RWPE1 (cell line): ENCODE measurements around the gene SUCLG1.

ENCODE experiments used
- CTCF ChIA-PET: fragments of 350-600 bp; sonication (Branson Sonifier 250); formaldehyde crosslinking; extraction: SDS; loops from one replicate; lab custom pipeline; 2021; lab: Yijun Ruan, JAX
- POLR2A ChIA-PET: fragments of 400-600 bp; formaldehyde crosslinking; extraction: SDS; loops from one replicate; lab custom pipeline; 2020; ENCODE audit warnings: antibody characterized with exemption; ENCODE audit not compliant: low non-redundant PET; lab: Yijun Ruan, JAX
- DNase-seq: peaks from one replicate; pipeline ENCODE4 v3.0.0; 2012; ENCODE audit warnings: low spot score
- H3K27ac ChIP-seq: fragments of 450-650 bp; 2 replicates; pipeline ENCODE4 v1.5.1; 2017
- TF ChIP-seq, protein P1 (sequence below): fragments of 450-650 bp; conservative IDR thresholded peaks from 2 replicates; pipeline ENCODE4 v1.5.1; 2017; ENCODE audit warnings: low read depth, mild to moderate bottlenecking

SUCLG1 gene

DNA sequence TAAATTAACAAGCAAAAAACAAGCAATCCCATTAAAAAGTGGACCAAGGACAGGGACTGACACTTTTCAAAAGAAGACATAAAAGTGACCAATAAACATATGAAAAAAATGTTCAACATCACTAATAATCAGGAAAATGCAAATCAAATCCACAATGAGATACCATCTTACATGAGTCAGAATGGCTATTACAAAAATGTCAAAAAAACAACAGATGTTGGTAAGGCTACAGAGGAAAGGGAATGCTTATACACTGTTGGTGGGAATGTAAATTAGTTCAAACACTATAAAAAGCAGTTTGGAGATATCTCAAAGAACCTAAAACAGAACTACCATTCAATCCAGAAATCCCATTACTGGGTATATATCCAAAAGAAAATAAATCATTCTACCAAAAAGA is 78.2 kb downstream of the SUCLG1 start:
- TF ChIP-seq, protein P1, sequence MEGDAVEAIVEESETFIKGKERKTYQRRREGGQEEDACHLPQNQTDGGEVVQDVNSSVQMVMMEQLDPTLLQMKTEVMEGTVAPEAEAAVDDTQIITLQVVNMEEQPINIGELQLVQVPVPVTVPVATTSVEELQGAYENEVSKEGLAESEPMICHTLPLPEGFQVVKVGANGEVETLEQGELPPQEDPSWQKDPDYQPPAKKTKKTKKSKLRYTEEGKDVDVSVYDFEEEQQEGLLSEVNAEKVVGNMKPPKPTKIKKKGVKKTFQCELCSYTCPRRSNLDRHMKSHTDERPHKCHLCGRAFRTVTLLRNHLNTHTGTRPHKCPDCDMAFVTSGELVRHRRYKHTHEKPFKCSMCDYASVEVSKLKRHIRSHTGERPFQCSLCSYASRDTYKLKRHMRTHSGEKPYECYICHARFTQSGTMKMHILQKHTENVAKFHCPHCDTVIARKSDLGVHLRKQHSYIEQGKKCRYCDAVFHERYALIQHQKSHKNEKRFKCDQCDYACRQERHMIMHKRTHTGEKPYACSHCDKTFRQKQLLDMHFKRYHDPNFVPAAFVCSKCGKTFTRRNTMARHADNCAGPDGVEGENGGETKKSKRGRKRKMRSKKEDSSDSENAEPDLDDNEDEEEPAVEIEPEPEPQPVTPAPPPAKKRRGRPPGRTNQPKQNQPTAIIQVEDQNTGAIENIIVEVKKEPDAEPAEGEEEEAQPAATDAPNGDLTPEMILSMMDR: no peak

DNA sequence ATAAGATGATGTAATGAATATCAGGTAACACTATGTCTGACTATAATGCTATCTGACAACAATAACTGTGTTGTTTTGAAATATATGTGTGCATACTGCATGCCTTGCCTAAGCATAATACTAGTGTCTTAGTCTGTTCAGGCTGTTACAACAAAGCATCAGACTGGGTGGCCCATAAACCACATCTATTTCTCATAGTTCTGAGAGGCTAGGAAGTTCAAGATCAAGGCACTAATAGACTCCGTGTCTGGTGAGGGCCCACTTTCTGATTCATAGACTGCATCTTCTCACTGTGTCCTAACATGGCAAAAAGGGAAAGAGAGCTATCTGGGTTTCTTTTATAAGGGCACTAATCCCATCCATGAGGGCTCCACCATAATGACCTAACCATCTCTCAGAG is 80.1 kb downstream of the SUCLG1 start:
- CTCF ChIA-PET: no interaction called here
- POLR2A ChIA-PET: no interaction called here
- H3K27ac ChIP-seq: no peak overlapping the region

More for the DNA sequence above, 78.2 kb downstream of the SUCLG1 start:
- no peak for DNase-seq
- CTCF ChIA-PET: no interaction called here
- H3K27ac ChIP-seq: no peak overlapping the region
- POLR2A ChIA-PET: no interaction called here

DNA sequence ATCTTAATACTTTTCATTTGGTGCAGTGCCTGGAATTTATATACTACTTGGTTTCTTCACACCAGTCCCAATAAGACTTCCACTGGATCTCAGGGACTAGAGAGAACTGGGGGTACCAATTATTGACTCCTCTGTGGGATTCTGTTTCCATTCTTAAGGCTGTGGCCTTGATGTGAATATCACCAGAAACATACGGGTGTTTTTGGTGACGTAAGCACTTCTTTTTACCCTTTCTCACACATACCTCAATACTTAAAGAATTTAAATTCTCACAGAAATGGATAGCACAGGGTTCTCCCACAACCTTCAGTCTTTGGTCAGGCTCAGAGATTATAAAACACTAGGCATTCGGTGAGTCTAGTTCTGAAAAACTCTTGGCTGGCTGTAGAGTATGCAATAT is 84.1 kb downstream of the SUCLG1 start:
- ChIA-PET CTCF (interaction anchor here (0.6 kb wide), 1 partner anchor 8 kb away, joined by 3 read pairs; no protein-coding TSS in a partner anchor), POLR2A (no interaction called here)
- no peak overlapping the region for H3K27ac ChIP-seq
- no peak for DNase-seq
- TF ChIP-seq, protein P1: no peak

More for the DNA sequence above, 80.1 kb downstream of the SUCLG1 start:
- no peak for DNase-seq
- TF ChIP-seq, protein P1: no peak

DNA sequence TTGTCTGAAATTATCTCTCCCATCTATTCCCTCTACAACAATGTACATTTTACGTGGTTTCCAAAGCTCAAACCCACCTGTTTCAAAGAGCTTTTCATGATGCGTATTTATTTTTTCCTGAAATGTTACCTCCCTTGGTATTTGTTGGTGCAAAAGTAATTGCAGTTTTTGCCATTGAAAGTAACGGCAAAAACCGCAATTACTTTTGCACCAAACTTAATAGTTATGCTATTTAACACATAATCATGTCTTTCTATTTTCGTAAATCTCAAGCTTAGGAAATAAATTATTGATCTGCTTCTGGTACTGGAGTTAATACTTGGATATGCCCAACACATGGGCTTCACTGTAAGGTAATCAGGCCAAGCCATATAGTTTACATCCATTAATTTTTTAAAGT is 85.2 kb downstream of the SUCLG1 start:
- no peak for DNase-seq
- TF ChIP-seq, protein P1: no peak
- ChIA-PET CTCF (no interaction called here), POLR2A (no interaction called here)
- no peak overlapping the region for H3K27ac ChIP-seq
